Epithelial cell of alveolus of lung (primary cell): ENCODE results near the gene OR6T1. TPM values are rescaled to one million over a fixed set of nuclear protein-coding genes. Genes with fewer than 3 reads are reported as not detected.

Experiments
- total RNA-seq: library from RNA; depleted of rRNA; stranded (reverse); fragments of >200 nt; gene quantifications from 2 replicates; pipeline ENCODE4 v1.2.1, GENCODE V29; 2015

OR6T1 gene
- total RNA-seq, result not detected in 2 replicates

GRCh38 chr11:123943738-123944137 is at the start of gene OR6T1:
Gene OR6T1 (minus strand): TSS chr11:123943838. CDS start chr11:123943838, 0 bp downstream.

GRCh38 chr11:123977731-123978347 is 34.2 kb upstream of the OR6T1 start, which contains the start of gene OR10S1:
Gene OR10S1 (minus strand): TSS chr11:123977781. CDS start chr11:123977664, 117 bp downstream.

GRCh38 chr11:123939317-123939716 is 4.3 kb downstream of the OR6T1 start, which contains the start of gene OR4D5:
Gene OR4D5 (plus strand): TSS chr11:123939617. CDS start chr11:123939617, 0 bp downstream.

GRCh38 chr11:123901867-123902266 is 41.8 kb downstream of the OR6T1 start, which contains the start of gene OR8D4:
Gene OR8D4 (plus strand): TSS chr11:123902167. CDS start chr11:123906432, 4,265 bp downstream.

Other genes starting within 250 kb of the OR6T1 start
- gene ZNF202, start 202.2 kb downstream of the OR6T1 start, total RNA-seq, result 2.2 and 6.3 TPM in 2 replicates
- gene OR6X1, start 189.3 kb downstream of the OR6T1 start, total RNA-seq, result not detected in 2 replicates
- gene OR6M1, start 137.5 kb downstream of the OR6T1 start, total RNA-seq, result not detected in 2 replicates
- gene TMEM225, start 58.2 kb downstream of the OR6T1 start, total RNA-seq, result not detected in 2 replicates
- not detected in 2 replicates for gene OR8D4, start 41.7 kb downstream of the OR6T1 start, total RNA-seq
- not detected in 2 replicates for gene OR4D5, start 4.2 kb downstream of the OR6T1 start, total RNA-seq
- gene OR10S1, start 33.9 kb upstream of the OR6T1 start, total RNA-seq, result not detected in 2 replicates
- not detected in 2 replicates for gene OR10G6, start 51.3 kb upstream of the OR6T1 start, total RNA-seq
- not detected in 2 replicates for gene OR10G4, start 69.2 kb upstream of the OR6T1 start, total RNA-seq
- not detected in 2 replicates for gene OR10G9, start 79.2 kb upstream of the OR6T1 start, total RNA-seq
- not detected in 2 replicates for gene OR10G8, start 83.0 kb upstream of the OR6T1 start, total RNA-seq
- gene OR10G7, start 97.5 kb upstream of the OR6T1 start, total RNA-seq, result not detected in 2 replicates
- 65.7 and 134 TPM in 2 replicates for gene VWA5A, start 171.6 kb upstream of the OR6T1 start, total RNA-seq
- gene OR10D3, start 239.5 kb upstream of the OR6T1 start, total RNA-seq, result not detected in 2 replicates